Naive thymus-derived CD8-positive, alpha-beta T cell (primary cell): ENCODE results near the gene PAXIP1. TPM values are rescaled to one million over a fixed set of nuclear protein-coding genes. Genes with fewer than 3 reads are reported as not detected.

ENCODE experiments used
- ATAC-seq, 2 donors: fragments of 150-1000 bp; cut with Tn5 transposase in 1 of 2; sonication (Bioruptor Pico), chemical (Tn5 transposase) in 1 of 2; 1 replicate in 1 of 2; 2 replicates in 1 of 2; pipeline ENCODE4 v1.10.0; 2021; ENCODE audit warnings: mild to moderate bottlenecking in 2 of 2, moderate library complexity in 2 of 2
- POLR2A ChIA-PET: fragments of 350-600 bp; sonication (Branson Sonifier 250); formaldehyde crosslinking; loops from one replicate; lab custom pipeline; 2021; ENCODE audit warnings: antibody characterized with exemption; lab: Charles Lee
- DNase-seq, 10 donors: peaks; one replicate each; pipeline versions ENCODE4 v3.0.0 to v3.0.0-alpha.2; 2020 to 2022
- H3K27ac Mint-ChIP-seq, 10 donors: one replicate each; pipeline ENCODE4 v1.8.0; 2020 to 2022; ENCODE audit warnings: mild to moderate bottlenecking in 10 of 10, mixed read lengths in 10 of 10, moderate library complexity in 4 of 10, inconsistent platforms in 1 of 10
- H3K27me3 Mint-ChIP-seq, 5 donors: one replicate each; pipeline ENCODE4 v1.8.0; 2021 to 2022; ENCODE audit warnings: mixed read lengths in 5 of 5
- H3K36me3 Mint-ChIP-seq, 3 donors: one replicate each; pipeline ENCODE4 v1.8.0; 2020 to 2022; ENCODE audit warnings: mixed read lengths in 3 of 3, mild to moderate bottlenecking in 2 of 3, inconsistent platforms in 1 of 3
- H3K4me1 Mint-ChIP-seq, 4 donors: one replicate each; pipeline ENCODE4 v1.8.0; 2021 to 2022; ENCODE audit warnings: mixed read lengths in 4 of 4
- H3K4me3 Mint-ChIP-seq, 10 donors: one replicate each; pipeline ENCODE4 v1.8.0; 2020 to 2022; ENCODE audit warnings: mild to moderate bottlenecking in 10 of 10, mixed read lengths in 10 of 10, moderate library complexity in 6 of 10, inconsistent platforms in 1 of 10
- H3K9me3 Mint-ChIP-seq, 9 donors: one replicate each; pipeline ENCODE4 v1.8.0; 2020 to 2022; ENCODE audit warnings: mixed read lengths in 9 of 9, mild to moderate bottlenecking in 3 of 9, inconsistent platforms in 1 of 9, moderate library complexity in 1 of 9
- polyA plus RNA-seq, 3 donors: library from polyadenylated mRNA; unstranded; fragments of 300-500 nt; fragmentation: Illumina TruSeq; gene quantifications; one replicate each; pipeline ENCODE4 v1.2.3, GENCODE V29; 2021
- total RNA-seq, 8 experiments: library from RNA in 2 of 8; stranded (reverse) in 2 of 8; gene quantifications; one replicate each; pipeline ENCODE4 v1.2.3 and lab custom pipeline; 2021 to 2026

The PAXIP1 gene
- total and polyA plus RNA-seq, 5 experiments from 2014 or later = 0.62 to 13.9 (median 2.3) TPM

DNA sequence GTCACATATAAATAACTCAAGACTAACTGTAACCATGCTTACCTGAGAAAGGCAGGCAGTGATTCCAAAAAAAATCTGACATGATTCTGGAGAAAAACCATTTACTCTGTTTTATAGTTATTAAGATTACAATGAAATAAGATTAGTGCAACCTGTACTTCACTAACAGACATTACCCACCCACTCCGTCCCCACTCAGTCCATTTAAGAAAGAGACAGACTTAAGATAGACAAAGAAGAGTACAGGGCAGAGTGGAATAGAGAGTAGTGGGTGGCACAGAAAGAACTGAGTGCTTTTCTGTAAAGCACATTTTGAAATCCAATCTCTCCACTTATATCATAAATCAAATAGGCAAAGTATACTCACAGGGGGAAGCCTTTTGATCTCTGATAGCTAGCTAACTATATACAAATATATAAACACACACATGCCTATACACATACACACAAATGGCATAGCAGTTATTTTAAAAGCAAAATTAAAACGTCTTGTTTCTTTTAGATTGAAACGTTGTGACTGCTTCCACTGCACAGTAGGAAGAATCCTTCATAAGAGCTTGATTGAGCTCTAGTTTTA lies 11.9 kb downstream of the PAXIP1 start:
- Mint-ChIP-seq H3K4me3 (no peak overlapping the region), H3K36me3 (peaks cover 0 to 76% (median 11%) of the 10 kb centered on the region in 3 donors), H3K4me1 (peaks cover 0 to 8% (median 3%) of the 10 kb centered on the region in 4 donors), H3K27me3 (no peaks in the 10 kb centered on the region), H3K27ac (no peak overlapping the region), H3K9me3 (no peaks in the 10 kb centered on the region)
- DNase-seq (no peak), ATAC-seq (no peak)
- POLR2A ChIA-PET = interaction anchor here (1.6 kb wide), 1 partner anchor 11 kb away, joined by 4 read pairs; no protein-coding TSS in a partner anchor

DNA sequence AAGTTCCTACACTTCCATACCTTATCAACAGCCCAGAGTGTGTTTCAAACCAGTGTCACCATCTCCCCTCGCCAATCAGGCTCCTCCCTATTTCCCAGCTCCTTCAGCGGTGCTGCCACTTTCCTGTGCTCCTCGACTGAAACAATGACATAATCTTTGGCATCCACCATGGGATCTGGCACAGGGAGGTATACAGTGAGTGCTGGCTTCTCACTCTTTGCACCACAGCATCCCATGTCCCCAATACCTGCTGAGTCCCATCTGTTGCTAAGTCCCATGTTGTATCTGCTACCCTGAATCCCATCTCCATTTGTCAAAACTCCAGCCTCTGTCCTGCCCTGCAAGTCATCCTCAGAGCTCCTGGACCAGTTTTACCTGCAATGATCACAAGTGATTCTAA lies 15.4 kb downstream of the PAXIP1 start:
- Mint-ChIP-seq H3K27me3 (no peaks in the 10 kb centered on the region), H3K4me3 (no peak overlapping the region), H3K4me1 (peaks cover 0 to 14% (median 4%) of the 10 kb centered on the region in 4 donors), H3K9me3 (no peaks in the 10 kb centered on the region), H3K27ac (peak overlapping the region in 1 of 10 donors; percentile 2), H3K36me3 (peaks cover 0 to 49% (median 7%) of the 10 kb centered on the region in 3 donors)
- DNase-seq (no peak), ATAC-seq (no peak)
- POLR2A ChIA-PET = no interaction called here

DNA sequence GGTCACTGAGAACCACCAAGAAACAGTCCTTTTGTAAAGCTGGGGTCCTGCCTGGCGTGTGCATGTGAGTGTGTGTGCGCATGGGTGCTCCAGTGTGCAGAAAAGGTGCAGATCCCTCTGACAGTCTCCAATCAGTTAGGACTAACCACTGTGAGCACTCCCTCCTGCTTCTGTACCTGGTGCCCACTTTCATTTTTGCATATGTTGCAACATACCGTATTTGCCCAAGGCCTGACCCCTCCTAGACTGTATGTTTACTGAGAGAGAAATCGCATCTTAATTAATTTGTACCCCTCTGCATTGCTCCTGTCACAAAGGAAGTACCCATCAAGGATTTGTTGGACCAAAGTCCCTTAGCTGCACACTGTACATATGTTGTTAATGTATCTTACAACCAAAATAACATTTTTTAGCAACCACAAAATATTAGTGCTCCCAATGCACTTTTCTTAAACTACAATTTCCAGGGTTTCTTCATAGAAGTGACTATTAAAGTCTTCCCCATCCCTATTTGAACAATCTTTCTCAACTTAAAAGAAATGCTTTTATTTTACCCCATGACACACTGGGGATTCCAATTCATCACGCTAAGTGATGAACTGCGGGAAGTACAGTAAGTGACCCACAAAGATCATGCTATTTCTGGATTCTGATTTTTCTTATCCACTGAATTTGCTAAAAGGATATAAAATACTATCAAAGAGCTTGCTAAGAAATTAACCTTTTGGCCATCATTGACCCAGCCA lies 16.6 kb downstream of the PAXIP1 start:
- Mint-ChIP-seq H3K27ac (peak overlapping the region in 1 of 10 donors; percentile 62), H3K36me3 (peaks cover 0 to 39% (median 3%) of the 10 kb centered on the region in 3 donors), H3K27me3 (no peaks in the 10 kb centered on the region), H3K4me1 (peaks cover 0 to 14% (median 4%) of the 10 kb centered on the region in 4 donors), H3K9me3 (no peaks in the 10 kb centered on the region), H3K4me3 (no peak overlapping the region)
- POLR2A ChIA-PET = no interaction called here
- DNase-seq (no peak), ATAC-seq (no peak)

DNA sequence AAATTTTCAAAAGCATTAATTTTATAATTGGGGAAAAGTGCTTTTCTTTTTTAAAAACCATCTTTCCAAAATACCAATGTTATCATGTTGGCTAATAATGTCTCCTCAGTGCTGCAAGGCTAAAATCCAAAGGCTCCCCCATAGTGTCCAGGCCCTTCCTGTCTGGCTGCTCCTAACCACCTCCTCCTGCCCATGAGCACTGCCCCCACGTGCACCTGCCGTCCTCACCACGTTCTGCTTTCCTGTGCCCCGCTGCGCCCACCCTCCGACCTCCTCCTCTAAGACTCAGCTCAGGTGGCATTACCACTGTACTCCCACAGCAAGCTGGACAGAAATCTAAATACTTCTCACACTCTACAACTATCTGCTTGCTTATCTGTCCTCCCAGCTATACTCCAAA lies 17.7 kb downstream of the PAXIP1 start:
- no peak for ATAC-seq
- DNase-seq = no peak
- Mint-ChIP-seq H3K36me3 (peaks cover 0 to 40% (median 4%) of the 10 kb centered on the region in 3 donors), H3K9me3 (no peaks in the 10 kb centered on the region), H3K27me3 (no peaks in the 10 kb centered on the region), H3K4me1 (peaks cover 0 to 14% (median 4%) of the 10 kb centered on the region in 4 donors), H3K4me3 (no peak overlapping the region), H3K27ac (peak overlapping the region in 3 of 10 donors; percentile 9 to 74 (median 9))
- POLR2A ChIA-PET = no interaction called here

DNA sequence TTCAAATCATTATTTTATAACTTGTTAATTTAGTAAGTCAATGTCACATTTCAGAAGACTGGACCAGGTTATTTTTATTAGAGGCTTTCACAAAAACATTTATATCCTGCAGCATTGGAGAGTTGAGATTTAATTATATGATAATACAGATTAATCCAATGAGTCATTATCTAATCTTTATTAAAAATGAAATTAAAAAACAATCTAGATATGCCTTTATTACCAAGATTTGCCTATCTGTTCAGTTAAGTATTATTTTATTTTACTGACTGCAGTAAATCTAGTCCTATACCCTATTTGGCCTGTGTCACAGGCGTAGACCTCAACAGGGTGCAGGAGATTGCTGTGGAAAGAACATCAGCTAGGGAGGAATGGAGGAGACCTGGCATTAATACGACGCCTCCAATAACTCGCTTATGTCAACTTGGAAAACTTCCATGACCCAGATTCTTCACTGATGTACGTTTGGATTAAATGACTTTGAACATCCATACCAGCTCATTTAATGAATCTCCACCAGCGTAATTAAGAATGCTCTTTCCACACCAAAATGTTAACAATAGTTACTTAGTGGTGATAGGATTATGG lies 18.2 kb downstream of the PAXIP1 start:
- H3K27ac Mint-ChIP-seq = no peak overlapping the region
- no peak overlapping the region for H3K4me3 Mint-ChIP-seq
- no peaks in the 10 kb centered on the region for H3K27me3 Mint-ChIP-seq
- DNase-seq (no peak), ATAC-seq (no peak)
- POLR2A ChIA-PET = no interaction called here
- H3K9me3 Mint-ChIP-seq = no peaks in the 10 kb centered on the region
- peaks cover 0 to 14% (median 4%) of the 10 kb centered on the region in 4 donors for H3K4me1 Mint-ChIP-seq
- H3K36me3 Mint-ChIP-seq = peaks cover 0 to 42% (median 6%) of the 10 kb centered on the region in 3 donors

DNA sequence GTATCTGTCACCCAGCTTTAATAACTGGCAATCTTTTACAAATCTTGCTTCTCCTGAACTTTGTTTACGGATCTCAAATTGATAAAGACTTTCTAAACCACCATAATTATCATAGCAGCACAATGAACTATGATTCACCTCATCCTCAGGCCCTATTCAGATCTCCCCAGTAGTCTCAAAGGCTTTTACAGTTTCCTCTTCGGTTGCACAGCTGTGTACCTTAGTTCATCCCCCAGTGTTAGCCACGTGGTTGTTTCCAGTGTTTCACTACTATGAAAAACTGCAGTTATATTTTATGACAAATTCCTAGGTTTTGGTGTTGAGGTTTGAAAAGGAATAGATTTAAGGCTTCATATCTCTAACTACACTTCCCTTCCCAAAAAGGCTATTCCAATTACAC lies 24.9 kb downstream of the PAXIP1 start:
- H3K36me3 Mint-ChIP-seq = peaks cover 5 to 57% (median 13%) of the 10 kb centered on the region in 3 donors
- ATAC-seq (no peak), DNase-seq (no peak)
- H3K9me3 Mint-ChIP-seq = no peaks in the 10 kb centered on the region
- peak overlapping the region in 2 of 10 donors; percentile 7 to 44 for H3K27ac Mint-ChIP-seq
- H3K27me3 Mint-ChIP-seq = no peaks in the 10 kb centered on the region
- POLR2A ChIA-PET = no interaction called here
- no peak overlapping the region for H3K4me3 Mint-ChIP-seq
- peaks cover 6 to 11% (median 7%) of the 10 kb centered on the region in 4 donors for H3K4me1 Mint-ChIP-seq

DNA sequence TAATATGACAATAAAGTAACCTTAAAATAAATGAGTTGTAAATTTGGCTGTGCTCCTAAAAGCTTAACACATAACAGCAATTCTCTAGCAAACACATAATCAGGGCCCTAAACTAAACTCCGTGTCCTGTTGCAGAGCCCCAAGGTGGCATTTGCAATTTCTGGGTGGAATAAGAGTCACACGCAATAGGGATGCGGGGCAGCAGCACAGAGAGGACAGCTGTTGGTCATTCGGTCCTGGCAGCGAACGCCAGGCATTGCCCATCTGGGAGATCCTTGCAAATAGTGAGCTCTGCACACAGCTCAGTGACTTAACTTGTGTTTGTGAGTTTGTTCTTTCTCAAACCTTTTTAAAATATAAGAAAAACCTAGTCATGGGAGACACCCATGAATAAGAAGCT lies 25.7 kb downstream of the PAXIP1 start:
- POLR2A ChIA-PET = no interaction called here
- Mint-ChIP-seq H3K9me3 (no peaks in the 10 kb centered on the region), H3K4me3 (no peak overlapping the region), H3K27me3 (no peaks in the 10 kb centered on the region), H3K27ac (no peak overlapping the region), H3K36me3 (peaks cover 5 to 56% (median 13%) of the 10 kb centered on the region in 3 donors), H3K4me1 (peaks cover 6 to 14% (median 7%) of the 10 kb centered on the region in 4 donors)
- ATAC-seq = no peak
- no peak for DNase-seq

DNA sequence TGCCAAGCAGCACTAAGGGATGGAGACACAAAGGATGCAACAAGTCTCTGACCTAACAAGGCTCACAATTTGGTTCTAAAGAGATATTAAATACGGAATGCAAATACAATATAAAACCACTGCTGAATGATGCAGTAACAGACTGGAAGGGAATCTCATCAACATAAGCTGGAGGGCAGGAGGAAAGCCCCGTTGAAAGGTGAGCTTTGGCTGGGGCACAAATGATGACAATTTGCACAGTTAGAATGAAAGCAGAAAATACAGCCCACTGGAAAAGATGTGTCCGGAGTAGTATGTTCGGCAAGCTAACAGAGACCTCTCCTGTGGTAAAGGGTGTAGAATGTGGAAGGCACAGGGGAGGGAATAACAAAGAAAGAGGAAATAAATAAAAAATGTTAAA lies 26.1 kb downstream of the PAXIP1 start:
- POLR2A ChIA-PET = no interaction called here
- peaks cover 6 to 14% (median 7%) of the 10 kb centered on the region in 4 donors for H3K4me1 Mint-ChIP-seq
- no peaks in the 10 kb centered on the region for H3K9me3 Mint-ChIP-seq
- H3K27ac Mint-ChIP-seq = no peak overlapping the region
- peaks cover 5 to 56% (median 13%) of the 10 kb centered on the region in 3 donors for H3K36me3 Mint-ChIP-seq
- H3K27me3 Mint-ChIP-seq = no peaks in the 10 kb centered on the region
- no peak for DNase-seq
- ATAC-seq = no peak
- H3K4me3 Mint-ChIP-seq = no peak overlapping the region

DNA sequence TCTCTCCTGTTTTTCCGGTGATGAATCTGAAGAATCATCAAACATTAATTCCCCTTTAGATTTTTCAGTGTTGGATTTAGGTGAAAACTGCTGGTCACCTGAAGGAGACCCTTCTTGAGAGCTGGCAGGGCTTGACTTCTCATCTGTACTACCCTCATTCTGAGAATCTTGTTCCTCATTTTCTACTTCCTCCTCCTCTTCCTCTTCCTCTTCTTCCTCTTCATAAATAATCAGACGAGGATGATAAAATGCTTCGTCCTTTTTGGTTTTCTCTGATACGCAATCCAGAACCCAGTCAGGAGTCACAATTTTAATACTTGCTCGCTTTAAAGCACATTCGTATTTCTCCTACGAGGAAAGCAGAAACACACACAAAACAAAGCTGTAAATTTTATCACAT lies 26.9 kb downstream of the PAXIP1 start:
- peaks cover 6 to 18% (median 9%) of the 10 kb centered on the region in 4 donors for H3K4me1 Mint-ChIP-seq
- DNase-seq = no peak
- no peaks in the 10 kb centered on the region for H3K9me3 Mint-ChIP-seq
- no peak overlapping the region for H3K4me3 Mint-ChIP-seq
- peak overlapping the region in 2 of 10 donors; percentile 2 to 3 for H3K27ac Mint-ChIP-seq
- peaks cover 5 to 60% (median 13%) of the 10 kb centered on the region in 3 donors for H3K36me3 Mint-ChIP-seq
- no peaks in the 10 kb centered on the region for H3K27me3 Mint-ChIP-seq
- no peak for ATAC-seq
- POLR2A ChIA-PET = no interaction called here

DNA sequence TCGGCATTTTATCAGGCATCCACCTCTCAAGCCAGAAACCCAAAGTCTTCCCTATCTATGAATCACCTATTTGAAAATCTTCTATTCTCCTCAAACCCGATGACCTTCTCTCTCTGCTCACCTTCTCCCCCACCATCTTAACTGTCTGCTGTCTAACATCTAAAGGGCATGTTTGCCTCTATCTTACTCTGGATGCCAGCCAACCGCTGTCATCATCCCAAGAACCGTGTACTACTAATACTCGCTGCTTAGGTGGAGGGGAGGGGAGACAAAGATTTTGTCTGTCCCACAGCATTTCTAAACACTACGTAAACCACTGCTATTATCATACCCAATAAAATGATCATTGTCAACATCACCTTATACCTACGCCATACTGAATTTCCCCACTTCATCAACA lies 29.5 kb downstream of the PAXIP1 start:
- DNase-seq (no peak), ATAC-seq (no peak)
- no peak overlapping the region for H3K27ac Mint-ChIP-seq
- H3K27me3 Mint-ChIP-seq = no peaks in the 10 kb centered on the region
- no peak overlapping the region for H3K4me3 Mint-ChIP-seq
- POLR2A ChIA-PET = no interaction called here
- peaks cover 5 to 64% (median 12%) of the 10 kb centered on the region in 3 donors for H3K36me3 Mint-ChIP-seq
- peaks cover 11 to 23% (median 17%) of the 10 kb centered on the region in 4 donors for H3K4me1 Mint-ChIP-seq
- no peaks in the 10 kb centered on the region for H3K9me3 Mint-ChIP-seq

DNA sequence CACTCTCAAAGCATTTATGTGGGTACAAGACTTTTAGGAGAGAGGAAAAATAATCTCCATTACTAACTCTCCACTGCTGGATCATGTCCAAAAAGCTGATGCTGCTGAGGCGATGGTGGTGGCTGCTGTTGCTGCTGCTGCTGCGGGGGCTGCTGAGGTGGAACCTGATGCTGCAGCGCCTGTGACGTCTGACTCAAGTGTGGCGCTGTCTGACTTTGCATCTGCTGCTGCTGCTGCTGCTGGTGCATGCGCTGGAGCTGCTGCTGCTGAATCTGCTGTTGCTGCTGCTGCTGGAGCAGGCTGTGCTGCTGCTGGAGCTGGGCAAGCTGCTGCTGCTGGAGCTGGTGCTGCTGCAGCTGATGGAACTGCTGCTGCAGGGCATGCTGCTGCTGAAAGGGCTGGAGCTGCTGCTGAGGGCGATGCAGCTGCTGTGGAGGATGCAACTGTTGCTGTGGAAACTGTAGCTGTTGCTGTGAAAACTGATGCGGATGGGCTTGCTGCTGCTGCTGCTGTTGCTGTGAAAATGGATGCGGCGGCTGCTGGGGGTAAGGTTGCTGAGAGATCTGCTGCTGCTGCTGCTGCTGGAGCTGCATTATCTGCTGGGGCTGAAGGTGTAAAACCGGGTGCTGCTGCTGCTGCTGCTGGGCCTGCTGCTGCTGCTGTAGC lies 34.5 kb downstream of the PAXIP1 start:
- ATAC-seq (no peak), DNase-seq (no peak)
- Mint-ChIP-seq H3K36me3 (peaks cover 0 to 59% (median 20%) of the 10 kb centered on the region in 3 donors), H3K27ac (peak overlapping the region in 2 of 10 donors; percentile 51 to 72), H3K9me3 (no peaks in the 10 kb centered on the region), H3K4me1 (peaks cover 3 to 22% (median 13%) of the 10 kb centered on the region in 4 donors), H3K4me3 (peak overlapping the region in 2 of 10 donors; percentile 34 to 71), H3K27me3 (no peaks in the 10 kb centered on the region)
- POLR2A ChIA-PET = no interaction called here

DNA sequence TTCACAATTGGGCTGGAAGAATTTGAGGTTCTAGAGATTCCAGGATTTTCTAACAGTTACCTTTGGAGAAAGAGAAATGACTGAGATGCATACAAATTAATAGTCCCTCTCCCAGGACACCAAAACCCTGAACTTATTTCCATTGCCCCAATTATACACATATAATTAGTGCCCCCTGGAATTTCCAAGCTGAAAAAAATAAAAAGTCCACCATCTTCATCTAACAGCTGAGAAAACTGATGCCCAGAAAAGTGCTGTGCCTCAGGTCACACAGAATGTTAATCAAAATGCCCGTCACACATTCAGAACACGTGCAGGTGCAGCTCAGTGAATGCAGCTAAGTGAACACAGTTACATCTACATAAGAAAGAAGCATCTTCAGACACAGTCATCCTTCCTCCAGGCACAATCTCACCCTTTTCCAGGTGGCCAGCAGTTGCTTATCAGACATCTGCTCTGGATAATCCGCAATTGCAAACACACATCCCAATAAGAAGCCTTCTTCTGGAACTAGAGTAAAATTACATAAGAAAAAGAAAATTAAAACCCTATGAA lies 35.4 kb downstream of the PAXIP1 start:
- H3K27me3 Mint-ChIP-seq = no peaks in the 10 kb centered on the region
- H3K4me3 Mint-ChIP-seq = no peak overlapping the region
- POLR2A ChIA-PET = no interaction called here
- H3K4me1 Mint-ChIP-seq = peaks cover 3 to 14% (median 10%) of the 10 kb centered on the region in 4 donors
- peaks cover 0 to 62% (median 20%) of the 10 kb centered on the region in 3 donors for H3K36me3 Mint-ChIP-seq
- H3K27ac Mint-ChIP-seq = peak overlapping the region in 1 of 10 donors; percentile 10
- ATAC-seq (no peak), DNase-seq (no peak)
- H3K9me3 Mint-ChIP-seq = no peaks in the 10 kb centered on the region
